Coronary artery (tissue), 2 donors: Measurements from ENCODE around the gene SHROOM3.
A peak's percentile ranks its signal among the peaks of the same experiment; 100 is the strongest.

Experiments
- DNase-seq: peaks from one replicate; pipeline ENCODE4 v3.0.0-alpha.2; 2017; ENCODE audit warnings: low spot score
- H3K27ac ChIP-seq, 2 donors: fragments of 200-600 bp; sonication (generic); one replicate each; pipeline ENCODE4 v1.5.1; 2016 to 2019
- H3K4me3 ChIP-seq: fragments of 200-600 bp; sonication (generic); 2 replicates; pipeline ENCODE4 v1.5.1; 2016; ENCODE audit warnings: mild to moderate bottlenecking, moderate library complexity
- CTCF ChIP-seq: fragments of 200-600 bp; sonication (generic); IDR thresholded peaks from one replicate; pipeline ENCODE4 v1.5.1; 2019; ENCODE audit warnings: antibody characterized with exemption

The SHROOM3 gene

GRCh38 chr4:76801621-76802235 lies 366.7 kb downstream of the SHROOM3 start:
- no peak for DNase-seq
- peak overlapping the region; percentile 16 for H3K4me3 ChIP-seq
- H3K27ac ChIP-seq: peak overlapping the region in 1 of 2 donors; percentile 65
- TF ChIP-seq CTCF: no peak

GRCh38 chr4:76802236-76803021 lies 367.4 kb downstream of the SHROOM3 start:
- no peak for DNase-seq
- Histone ChIP-seq H3K27ac (peak overlapping the region in 1 of 2 donors; percentile 65), H3K4me3 (peak overlapping the region; percentile 16)
- TF ChIP-seq CTCF: no peak

- DNase-seq: no peak
- H3K27ac ChIP-seq: no peak overlapping the region
- no peak for TF ChIP-seq CTCF
- no peak overlapping the region for H3K4me3 ChIP-seq
These were observed 368.5 kb downstream of the SHROOM3 start for GRCh38 chr4:76803522-76803921.

GRCh38 chr4:76804096-76804495 lies 369.1 kb downstream of the SHROOM3 start:
- no peak for TF ChIP-seq CTCF
- H3K27ac ChIP-seq: no peak overlapping the region

GRCh38 chr4:76806346-76806745 lies 371.3 kb downstream of the SHROOM3 start:
- DNase-seq: no peak
- no peak for TF ChIP-seq CTCF
- Histone ChIP-seq H3K27ac (no peak overlapping the region), H3K4me3 (no peak overlapping the region)

More at GRCh38 chr4:76804096-76804495, 369.1 kb downstream of the SHROOM3 start:
- DNase-seq: no peak
- no peak overlapping the region for H3K4me3 ChIP-seq

GRCh38 chr4:76806757-76807156 lies 371.7 kb downstream of the SHROOM3 start:
- no peak overlapping the region for H3K27ac ChIP-seq
- no peak for TF ChIP-seq CTCF
- DNase-seq: no peak
- H3K4me3 ChIP-seq: no peak overlapping the region
